DOHH2 (cell line): ENCODE results near the gene HSD17B11.
A peak's percentile ranks its signal among the peaks of the same experiment; 100 is the strongest.
"Not testable (repeated sequence)": the region's sequence is repeated elsewhere in the genome, so short reads cannot be mapped to it uniquely, and the experiment has no call there.

Source experiments
- H3F3A ChIP-seq: fragments of 200-600 bp; sonication (generic), shearing (Covaris generic); 2 replicates; pipeline ENCODE4 v1.6.0; 2016; ENCODE audit warnings: antibody characterized with exemption, mild to moderate bottlenecking; ENCODE audit not compliant: control insufficient read depth, insufficient read depth
- H3K27ac ChIP-seq: fragments of 200-600 bp; sonication (generic); 2 replicates; pipeline ENCODE4 v1.5.1; 2014; ENCODE audit warnings: low read depth, mild to moderate bottlenecking, low read length, moderate library complexity
- H3K27me3 ChIP-seq: fragments of 200-600 bp; sonication (generic); 2 replicates; pipeline ENCODE4 v1.6.1; 2014; ENCODE audit warnings: mild to moderate bottlenecking, low read length, mixed read lengths; ENCODE audit not compliant: control insufficient read depth
- H3K36me3 ChIP-seq: fragments of 200-600 bp; sonication (generic); 2 replicates; pipeline ENCODE4 v1.6.1; 2014; ENCODE audit warnings: mild to moderate bottlenecking, low read length, moderate library complexity, mixed read lengths; ENCODE audit not compliant: control insufficient read depth
- H3K4me1 ChIP-seq: fragments of 200-600 bp; sonication (generic); 2 replicates; pipeline ENCODE4 v1.6.1; 2014; ENCODE audit warnings: mild to moderate bottlenecking, low read length, mixed read lengths; ENCODE audit not compliant: control insufficient read depth
- H3K4me2 ChIP-seq: fragments of 200-600 bp; sonication (generic); 2 replicates; pipeline ENCODE4 v1.6.0; 2014; ENCODE audit warnings: mild to moderate bottlenecking, low read length, moderate library complexity
- H3K4me3 ChIP-seq: fragments of 200-600 bp; sonication (generic); 2 replicates; pipeline ENCODE4 v1.5.1; 2014; ENCODE audit warnings: mild to moderate bottlenecking, low read length, mixed read lengths
- H3K79me2 ChIP-seq: fragments of 200-600 bp; sonication (generic); 2 replicates; pipeline ENCODE4 v1.6.1; 2014; ENCODE audit warnings: mild to moderate bottlenecking, low read length, mixed read lengths; ENCODE audit not compliant: control insufficient read depth
- H3K9me2 ChIP-seq: fragments of 200-600 bp; sonication (generic); replicated peaks from 2 replicates; pipeline ENCODE4 v1.6.1; 2014; ENCODE audit warnings: mild to moderate bottlenecking, low read length, mixed read lengths; ENCODE audit not compliant: control insufficient read depth
- H3K9me3 ChIP-seq: fragments of 200-600 bp; sonication (generic); 2 replicates; pipeline ENCODE4 v1.6.1; 2014; ENCODE audit warnings: antibody characterized with exemption, low read length, mixed read lengths; ENCODE audit not compliant: control insufficient read depth, insufficient read depth
- H4K20me1 ChIP-seq: fragments of 200-600 bp; sonication (generic); 2 replicates; pipeline ENCODE4 v1.6.0; 2014; ENCODE audit warnings: low read depth, mild to moderate bottlenecking, antibody characterized with exemption, low read length, moderate library complexity; ENCODE audit not compliant: control insufficient read depth, insufficient read depth
- EZH2phosphoT487 ChIP-seq: fragments of 200-600 bp; sonication (generic); IDR thresholded peaks from 2 replicates; pipeline ENCODE4 v1.6.1; 2017; ENCODE audit warnings: borderline replicate concordance, mild to moderate bottlenecking, antibody characterized with exemption, low read length, moderate library complexity, mixed read lengths
- TF ChIP-seq, protein P1 (sequence below): fragments of 200-600 bp; sonication (generic); IDR thresholded peaks from one replicate; pipeline ENCODE4 v1.5.1; 2014; ENCODE audit warnings: antibody characterized with exemption, mild to moderate bottlenecking, low read depth, low read length; ENCODE audit not compliant: poor library complexity, severe bottlenecking

Gene HSD17B11

DNA sequence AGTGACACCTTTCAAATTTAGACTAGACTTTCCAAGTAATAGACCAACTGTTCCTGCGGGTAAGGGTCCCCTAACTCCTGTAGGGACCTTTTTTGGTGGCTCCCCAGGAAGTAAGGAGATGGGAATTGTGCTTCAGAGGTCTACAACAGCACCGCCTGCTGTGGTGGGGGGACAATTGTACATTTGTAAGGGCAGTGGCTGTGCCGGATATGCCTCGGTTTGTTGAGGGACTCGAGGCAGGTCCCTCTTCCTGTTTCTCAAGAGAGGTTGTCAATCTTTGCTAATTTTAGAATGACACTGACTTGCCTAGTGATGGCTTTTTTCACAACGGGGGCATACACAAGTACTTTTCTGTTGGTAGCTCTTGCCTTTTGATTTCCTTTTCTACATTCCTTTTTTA is 15.5 kb upstream of the HSD17B11 start:
- H4K20me1 ChIP-seq, result no peaks in the 10 kb centered on the region
- no peaks in the 10 kb centered on the region for H3K9me2 ChIP-seq
- TF ChIP-seq, protein P1, sequence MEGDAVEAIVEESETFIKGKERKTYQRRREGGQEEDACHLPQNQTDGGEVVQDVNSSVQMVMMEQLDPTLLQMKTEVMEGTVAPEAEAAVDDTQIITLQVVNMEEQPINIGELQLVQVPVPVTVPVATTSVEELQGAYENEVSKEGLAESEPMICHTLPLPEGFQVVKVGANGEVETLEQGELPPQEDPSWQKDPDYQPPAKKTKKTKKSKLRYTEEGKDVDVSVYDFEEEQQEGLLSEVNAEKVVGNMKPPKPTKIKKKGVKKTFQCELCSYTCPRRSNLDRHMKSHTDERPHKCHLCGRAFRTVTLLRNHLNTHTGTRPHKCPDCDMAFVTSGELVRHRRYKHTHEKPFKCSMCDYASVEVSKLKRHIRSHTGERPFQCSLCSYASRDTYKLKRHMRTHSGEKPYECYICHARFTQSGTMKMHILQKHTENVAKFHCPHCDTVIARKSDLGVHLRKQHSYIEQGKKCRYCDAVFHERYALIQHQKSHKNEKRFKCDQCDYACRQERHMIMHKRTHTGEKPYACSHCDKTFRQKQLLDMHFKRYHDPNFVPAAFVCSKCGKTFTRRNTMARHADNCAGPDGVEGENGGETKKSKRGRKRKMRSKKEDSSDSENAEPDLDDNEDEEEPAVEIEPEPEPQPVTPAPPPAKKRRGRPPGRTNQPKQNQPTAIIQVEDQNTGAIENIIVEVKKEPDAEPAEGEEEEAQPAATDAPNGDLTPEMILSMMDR, result no peak
- TF ChIP-seq EZH2phosphoT487, result no peak
- peaks cover 16% of the 10 kb centered on the region for H3K4me1 ChIP-seq
- no peaks in the 10 kb centered on the region for H3K36me3 ChIP-seq
- no peaks in the 10 kb centered on the region for H3F3A ChIP-seq
- H3K27me3 ChIP-seq, result no peaks in the 10 kb centered on the region
- H3K79me2 ChIP-seq, result no peaks in the 10 kb centered on the region
- H3K4me2 ChIP-seq, result peak overlapping the region; percentile 52
- peak overlapping the region; percentile 32; the same call in 1 of the 2 replicates for H3K4me3 ChIP-seq
- peaks cover 4% of the 10 kb centered on the region; the same call in 1 of the 2 replicates for H3K9me3 ChIP-seq
- no peak overlapping the region for H3K27ac ChIP-seq

DNA sequence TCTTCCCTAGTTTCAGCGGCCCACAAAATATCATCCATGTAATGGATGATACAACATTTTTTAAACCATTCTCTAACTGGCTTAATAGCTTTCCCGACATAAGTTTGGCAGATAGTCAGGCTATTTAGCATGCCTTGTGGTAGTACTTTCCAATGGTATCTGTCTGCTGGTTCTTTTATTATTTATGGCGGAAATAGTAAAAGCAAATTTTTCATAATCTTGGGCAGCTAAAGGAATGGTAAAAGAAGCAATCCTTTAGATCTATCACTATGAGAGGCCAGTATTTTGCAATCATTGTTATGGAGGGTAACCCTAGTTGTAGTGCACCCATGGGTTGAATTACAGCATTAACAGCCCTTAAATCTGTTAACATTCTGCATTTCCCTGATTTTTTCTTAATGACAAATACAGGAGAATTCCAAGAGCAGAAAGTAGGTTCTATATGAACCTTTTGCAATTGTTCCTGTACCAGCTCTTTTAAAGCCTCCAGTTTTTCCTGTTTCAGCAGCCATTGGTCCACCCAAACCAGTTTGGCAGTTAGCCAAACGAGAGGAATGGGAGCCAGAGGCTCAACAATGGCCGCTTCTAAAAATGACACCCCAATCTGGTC is 14.3 kb upstream of the HSD17B11 start:
- TF ChIP-seq EZH2phosphoT487, result no peak
- TF ChIP-seq, protein P1, result no peak
- H3K27ac ChIP-seq, result no peak overlapping the region
- H3K27me3 ChIP-seq, result no peaks in the 10 kb centered on the region
- H3K4me2 ChIP-seq, result no peak overlapping the region
- no peaks in the 10 kb centered on the region for H3K9me2 ChIP-seq
- no peaks in the 10 kb centered on the region for H3F3A ChIP-seq
- H3K9me3 ChIP-seq, result peaks cover 4% of the 10 kb centered on the region; the same call in 1 of the 2 replicates
- peaks cover 16% of the 10 kb centered on the region for H3K4me1 ChIP-seq
- no peaks in the 10 kb centered on the region for H3K36me3 ChIP-seq
- H4K20me1 ChIP-seq, result no peaks in the 10 kb centered on the region
- H3K79me2 ChIP-seq, result no peaks in the 10 kb centered on the region
- H3K4me3 ChIP-seq, result no peak overlapping the region

DNA sequence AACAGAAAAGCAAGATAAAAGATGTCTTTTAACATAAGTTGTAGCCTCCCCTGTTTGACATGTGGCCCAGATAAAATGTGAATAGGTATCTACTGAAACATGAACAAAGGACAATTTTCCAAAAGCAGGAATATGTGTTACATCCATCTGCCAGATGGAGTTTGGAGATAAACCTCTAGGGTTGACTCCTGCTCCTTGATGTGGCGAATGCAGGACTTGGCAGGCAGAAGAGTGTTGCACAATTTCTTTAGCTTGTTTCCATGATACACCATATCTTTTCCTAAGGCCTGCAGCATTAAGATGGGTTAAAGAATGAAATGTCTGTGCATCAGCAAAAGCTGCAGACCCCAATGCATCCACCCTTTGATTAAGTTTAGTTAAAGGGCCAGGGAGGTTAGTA is 12.7 kb upstream of the HSD17B11 start:
- not testable (repeated sequence) for H3K4me2 ChIP-seq, H3K79me2 ChIP-seq, H3F3A ChIP-seq, H3K4me3 ChIP-seq, H4K20me1 ChIP-seq, H3K9me2 ChIP-seq, H3K36me3 ChIP-seq, H3K27ac ChIP-seq, H3K27me3 ChIP-seq
- Histone ChIP-seq H3K4me1 (peaks cover 16% of the 10 kb centered on the region), H3K9me3 (peaks cover 13% of the 10 kb centered on the region)

DNA sequence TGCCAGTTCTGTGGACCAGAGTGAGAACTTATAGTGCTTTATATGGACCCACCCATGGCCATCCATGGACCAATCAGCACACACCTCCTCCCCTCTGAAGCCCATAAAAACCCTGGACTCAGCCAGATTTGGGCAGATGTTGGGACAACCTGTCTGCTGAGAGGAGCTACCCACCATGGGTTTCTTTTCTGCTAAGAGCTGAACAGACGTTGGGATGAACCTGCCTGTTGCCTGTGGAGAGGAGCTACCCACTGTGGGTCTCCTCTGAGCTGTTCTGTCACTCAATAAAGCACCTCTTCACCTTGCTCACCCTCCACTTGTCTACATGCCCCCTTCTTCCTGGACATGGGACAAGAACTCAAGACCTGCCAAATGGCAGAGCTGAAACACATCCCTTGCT is 9.0 kb upstream of the HSD17B11 start:
- H3K4me3 ChIP-seq, result no peak overlapping the region
- no peaks in the 10 kb centered on the region for H3K79me2 ChIP-seq
- no peaks in the 10 kb centered on the region for H3K36me3 ChIP-seq
- H3K27ac ChIP-seq, result no peak overlapping the region
- H3F3A ChIP-seq, result no peaks in the 10 kb centered on the region
- H3K9me2 ChIP-seq, result no peaks in the 10 kb centered on the region
- TF ChIP-seq EZH2phosphoT487, result no peak
- TF ChIP-seq, protein P1, result no peak
- no peaks in the 10 kb centered on the region for H4K20me1 ChIP-seq
- H3K4me1 ChIP-seq, result no peaks in the 10 kb centered on the region
- H3K27me3 ChIP-seq, result no peaks in the 10 kb centered on the region
- peaks cover 10% of the 10 kb centered on the region; the same call in 1 of the 2 replicates for H3K9me3 ChIP-seq
- H3K4me2 ChIP-seq, result no peak overlapping the region
